HG03558 (cell line): ENCODE data around the gene DDIAS.

ENCODE experiments used
- ATAC-seq: cut with Tn5 transposase; IDR thresholded peaks from one replicate; pipeline ENCODE4 v1.9.1; 2021; ENCODE audit warnings: moderate number of reproducible peaks; ENCODE audit not compliant: unreplicated experiment; ENCODE audit errors: extremely low read depth

The DDIAS gene

DNA sequence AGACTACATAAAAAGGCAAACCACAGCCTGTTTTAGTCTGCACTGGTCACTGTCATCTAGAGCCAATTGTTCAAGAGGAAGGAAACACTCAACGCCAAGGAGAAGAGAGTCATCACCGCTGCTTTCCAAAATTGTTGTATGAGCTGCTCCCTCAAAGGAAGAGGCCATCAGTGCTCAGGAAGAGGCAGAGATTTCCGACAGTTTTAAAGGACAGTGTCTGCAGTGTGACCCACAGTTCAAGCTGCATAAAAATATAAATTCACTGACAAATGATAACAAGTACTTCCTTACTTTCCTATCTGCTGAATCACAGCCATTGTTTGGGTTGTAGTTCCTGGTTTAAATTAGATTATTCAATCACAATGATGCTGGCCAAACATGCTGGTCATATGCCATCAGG, 17.7 kb upstream of the DDIAS start:
- ATAC-seq: no peak

DNA sequence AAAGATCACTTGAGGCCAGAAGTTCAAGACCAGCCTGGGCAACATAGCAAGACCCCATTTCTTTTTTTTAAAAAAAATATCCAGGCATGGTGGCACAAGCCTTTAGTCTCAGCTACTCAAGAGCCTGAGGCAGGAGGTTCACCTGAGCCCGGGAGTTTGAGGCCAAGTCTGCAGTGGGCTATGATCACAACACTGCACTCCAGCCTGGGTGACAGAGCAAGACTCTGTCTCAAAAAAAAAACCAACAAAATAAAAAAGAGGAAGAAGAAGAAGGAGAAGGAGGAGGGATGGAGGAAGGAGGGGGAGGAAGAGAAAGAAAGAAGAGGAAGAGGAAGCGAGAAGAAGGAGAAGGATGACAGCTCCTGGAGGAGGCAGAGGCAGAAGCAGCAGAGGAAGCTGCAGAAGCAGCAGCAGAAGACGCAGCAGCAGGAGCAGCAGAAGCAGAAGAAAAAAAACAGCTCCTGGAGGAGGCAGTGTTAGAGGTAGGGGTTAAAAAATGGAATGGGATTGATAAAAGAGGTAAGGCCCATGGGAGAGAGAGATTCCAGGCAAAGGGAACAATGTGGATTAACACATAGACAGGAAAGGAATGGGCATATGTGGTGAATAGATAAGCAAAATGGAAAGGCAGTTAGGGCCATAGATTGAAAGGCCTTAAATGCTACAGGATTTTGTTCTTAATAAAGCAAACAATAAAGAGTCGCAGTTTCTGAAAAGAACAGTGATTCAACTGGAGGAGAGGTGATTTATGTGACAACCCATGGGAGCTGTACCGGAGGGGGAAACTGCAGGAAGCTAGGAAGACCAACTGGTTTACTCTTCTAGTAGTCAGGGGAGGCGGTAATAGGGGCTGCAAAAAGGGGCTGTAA, 12.2 kb upstream of the DDIAS start:
- no peak for ATAC-seq

DNA sequence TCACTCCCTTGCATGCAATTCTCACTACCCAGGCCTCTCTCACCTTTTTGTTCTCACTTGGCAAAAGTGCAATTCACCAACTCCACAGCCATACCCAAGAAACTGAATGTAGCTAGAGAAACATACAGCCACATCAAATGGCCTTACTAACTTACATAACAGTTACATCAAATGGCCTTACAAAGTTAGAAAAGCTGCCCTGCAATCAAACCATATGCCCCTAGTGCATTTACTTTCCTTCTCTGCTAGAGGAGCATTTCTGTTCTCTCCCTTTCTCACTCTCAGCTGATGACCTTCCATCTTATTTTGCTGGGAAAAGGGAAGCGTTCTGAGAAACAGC, 11.6 kb upstream of the DDIAS start:
- no peak for ATAC-seq

DNA sequence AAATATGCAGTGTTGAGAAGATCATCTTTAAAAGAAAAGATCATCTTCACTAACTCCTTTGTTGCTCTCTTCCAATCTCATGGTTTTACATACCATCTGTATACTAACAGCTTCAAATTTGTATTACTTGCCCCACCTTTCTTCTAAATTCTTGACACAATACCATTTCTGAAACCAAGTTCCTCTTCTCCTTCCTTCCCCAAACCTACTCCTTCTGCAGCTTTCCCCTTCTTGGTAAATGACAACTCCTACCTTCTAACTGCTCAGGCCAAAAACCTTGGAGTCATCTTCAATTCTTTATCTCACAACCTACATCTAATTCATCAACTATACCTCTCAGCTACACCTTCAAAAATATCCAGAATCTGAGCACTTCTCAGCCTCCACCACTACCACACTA, 10.6 kb upstream of the DDIAS start:
- no peak for ATAC-seq

DNA sequence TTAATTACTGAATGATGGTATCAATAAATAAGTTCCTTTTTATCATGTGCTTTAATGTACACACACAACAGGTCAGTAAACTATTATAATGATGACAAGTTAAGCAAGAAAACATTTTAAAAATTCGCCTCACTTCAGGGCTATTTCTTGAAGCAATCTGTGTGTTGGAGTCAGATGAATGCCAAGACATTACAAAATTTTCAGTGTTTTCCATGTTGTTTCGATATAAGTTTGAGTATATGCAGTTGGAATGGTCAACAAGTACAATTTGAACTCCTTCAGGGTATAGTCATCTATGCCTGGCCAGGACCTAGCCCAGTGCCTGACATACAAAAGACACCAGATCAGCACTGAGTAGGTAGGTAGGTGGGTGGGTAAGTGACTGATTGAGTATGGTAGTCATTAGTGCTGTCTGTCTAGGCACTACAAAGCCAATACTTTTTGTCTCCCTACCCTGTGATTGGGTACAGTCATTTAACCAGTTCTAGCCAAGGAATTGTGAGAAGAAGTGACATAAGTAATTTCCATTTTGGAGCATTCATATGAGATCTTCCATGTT, 8.8 kb upstream of the DDIAS start:
- no peak for ATAC-seq

DNA sequence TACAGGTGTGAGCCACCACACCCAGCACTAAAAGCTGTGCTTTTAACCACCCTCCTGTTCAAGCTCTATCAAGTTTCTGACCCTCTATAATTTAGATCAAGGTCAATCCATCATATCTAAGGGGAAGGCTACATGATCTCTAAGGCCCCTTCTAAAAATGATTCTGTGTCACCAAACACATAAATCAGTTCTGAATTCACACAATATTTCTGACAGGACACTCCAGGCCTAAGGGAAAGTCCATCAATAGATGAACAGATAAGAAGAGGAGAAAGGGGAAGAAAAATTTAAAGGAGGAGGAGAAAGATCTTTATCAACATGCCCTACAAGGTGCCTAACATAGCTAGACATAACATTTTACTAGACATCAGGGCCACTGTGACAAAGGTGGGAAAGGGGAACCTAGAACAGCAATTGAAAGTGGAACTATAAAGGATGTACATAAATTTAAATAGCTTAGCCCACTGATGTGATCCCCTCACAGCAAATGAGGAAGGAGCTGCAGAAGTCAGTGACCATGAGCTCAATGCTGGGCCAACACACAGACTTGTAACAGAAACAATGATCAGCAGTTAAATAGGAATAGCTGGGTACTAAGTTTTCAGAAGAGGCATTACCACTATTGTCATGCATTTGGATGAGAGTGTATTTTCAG, 6.0 kb upstream of the DDIAS start:
- no peak for ATAC-seq

DNA sequence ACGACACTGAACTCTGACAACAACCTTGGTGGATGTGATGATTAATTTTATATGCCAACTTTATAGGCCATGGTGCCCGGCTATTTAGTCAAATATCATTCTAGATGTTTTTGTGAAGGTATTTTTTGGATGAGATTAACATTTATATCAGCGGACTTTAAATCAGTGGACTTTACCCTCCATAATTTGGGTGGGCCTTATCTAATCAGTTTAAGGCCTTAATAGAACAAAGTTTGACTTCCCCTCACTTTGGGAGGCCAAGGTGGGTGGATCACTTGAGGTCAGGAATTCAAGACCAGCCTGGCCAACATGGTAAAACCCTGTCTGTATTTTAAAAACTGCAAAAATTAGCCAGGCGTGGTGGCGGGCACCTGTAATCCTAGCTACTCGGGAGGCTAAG, 5.4 kb upstream of the DDIAS start:
- ATAC-seq: no peak

DNA sequence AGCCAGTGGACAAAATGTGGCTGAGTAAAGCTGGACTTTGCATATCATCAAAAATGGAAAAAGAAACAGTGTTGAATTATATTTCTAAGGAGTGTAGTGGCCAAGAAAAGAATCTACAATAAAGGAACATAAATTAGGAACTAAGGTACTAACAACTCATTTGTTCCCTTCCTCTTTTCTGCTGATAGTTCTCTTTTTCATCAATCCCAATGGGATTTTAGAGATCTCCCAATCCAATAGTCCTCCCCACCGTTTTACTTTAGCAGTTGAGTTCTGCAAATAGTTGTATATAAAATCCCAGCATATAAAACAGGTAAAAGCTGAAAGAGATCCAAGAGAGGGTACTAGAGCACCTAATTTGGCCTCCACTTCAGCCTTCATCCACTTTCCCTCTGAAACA, 3.3 kb upstream of the DDIAS start:
- ATAC-seq: no peak

DNA sequence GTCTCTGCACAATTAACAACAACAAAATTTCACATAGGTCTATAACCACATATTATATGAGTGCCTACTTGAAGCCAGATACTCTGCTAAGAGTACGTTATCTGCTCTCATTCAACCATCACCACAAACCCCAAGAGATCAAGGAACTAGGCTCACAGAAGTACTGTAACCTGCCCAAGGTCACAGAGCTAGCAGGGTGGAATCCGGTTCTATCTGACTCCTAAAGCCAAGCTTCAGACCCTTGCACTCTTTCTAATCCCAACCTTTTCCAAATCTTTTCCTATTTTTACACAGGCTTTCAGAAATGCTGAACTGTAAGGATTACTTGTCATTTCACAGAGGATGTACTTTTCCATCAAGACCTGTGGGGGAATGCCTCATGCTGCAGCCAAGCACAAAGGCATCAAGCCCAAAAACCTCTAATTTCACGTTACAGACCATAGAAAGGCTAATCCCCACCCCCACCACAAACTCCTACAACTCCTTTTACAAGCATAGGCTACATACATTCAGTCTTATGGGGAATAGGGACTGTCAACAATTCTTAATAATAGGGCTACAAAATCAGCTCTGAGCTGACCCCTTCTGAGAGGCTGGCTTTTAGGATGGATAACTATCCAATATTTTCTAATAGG, 2.2 kb upstream of the DDIAS start:
- no peak for ATAC-seq

DNA sequence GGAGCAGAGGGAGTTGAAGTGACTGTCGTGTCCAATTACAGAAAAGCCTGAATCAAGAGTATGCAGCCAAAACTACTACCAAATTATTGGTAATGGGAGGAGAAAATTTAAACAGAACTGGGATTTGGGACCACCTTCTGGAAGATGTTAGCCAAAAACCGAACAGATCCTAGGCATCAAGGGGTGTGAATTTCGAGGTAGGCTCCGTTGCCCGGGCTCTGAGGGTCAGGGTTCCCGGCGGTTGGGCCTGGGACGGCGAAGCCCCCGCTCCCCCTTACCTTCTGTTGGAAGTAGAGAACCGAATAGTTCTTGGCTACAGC, 1.6 kb upstream of the DDIAS start:
- ATAC-seq: no peak

DNA sequence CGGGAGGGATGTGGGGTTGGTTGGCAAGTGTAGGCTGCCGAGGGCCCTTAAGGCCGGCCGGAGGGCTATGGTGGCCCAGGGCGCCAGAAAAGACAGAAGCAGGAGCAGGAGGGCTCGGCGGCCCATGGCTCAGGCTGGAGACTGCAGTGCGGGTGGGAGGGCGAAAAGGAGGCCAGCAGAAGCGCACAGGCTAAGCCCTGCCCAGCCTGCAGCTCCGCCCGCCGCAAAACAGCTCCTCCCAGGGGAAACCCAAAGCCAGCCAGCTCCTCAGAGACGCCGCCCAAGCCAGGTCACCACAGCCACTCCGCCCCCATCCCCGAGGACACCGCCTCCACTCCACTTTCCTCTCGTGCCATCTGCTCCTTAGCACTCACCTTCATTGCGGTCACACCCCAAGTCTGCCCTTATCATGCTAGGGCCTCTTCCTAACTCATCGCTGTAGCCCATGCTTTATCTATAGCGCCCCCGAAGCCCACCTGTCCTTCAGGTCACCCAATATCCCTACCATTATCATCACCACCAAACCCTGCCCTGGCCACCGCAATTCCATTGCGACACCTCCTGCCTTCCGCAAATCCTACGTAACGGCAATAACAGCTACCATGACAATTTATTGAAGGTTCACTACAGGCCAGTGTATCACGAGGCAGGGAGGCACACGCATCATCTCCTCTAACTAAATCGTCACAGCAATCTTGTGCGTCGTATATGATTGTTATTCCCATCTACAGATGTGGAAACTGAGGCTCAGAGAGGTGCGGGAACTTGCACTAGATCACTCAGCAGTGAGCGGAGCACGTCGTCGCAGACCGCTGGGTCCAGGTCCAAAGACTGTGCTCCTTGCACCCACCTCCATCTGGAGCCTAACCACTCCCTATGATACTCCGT, 1.0 kb upstream of the DDIAS start, which contains the start of gene PRCP:
Gene PRCP, minus strand, starts transcription at position 154 of the 888 bp plus-strand sequence. Its CDS starts 28 bp downstream, at position 126.
- peak; percentile 72 for ATAC-seq

DNA sequence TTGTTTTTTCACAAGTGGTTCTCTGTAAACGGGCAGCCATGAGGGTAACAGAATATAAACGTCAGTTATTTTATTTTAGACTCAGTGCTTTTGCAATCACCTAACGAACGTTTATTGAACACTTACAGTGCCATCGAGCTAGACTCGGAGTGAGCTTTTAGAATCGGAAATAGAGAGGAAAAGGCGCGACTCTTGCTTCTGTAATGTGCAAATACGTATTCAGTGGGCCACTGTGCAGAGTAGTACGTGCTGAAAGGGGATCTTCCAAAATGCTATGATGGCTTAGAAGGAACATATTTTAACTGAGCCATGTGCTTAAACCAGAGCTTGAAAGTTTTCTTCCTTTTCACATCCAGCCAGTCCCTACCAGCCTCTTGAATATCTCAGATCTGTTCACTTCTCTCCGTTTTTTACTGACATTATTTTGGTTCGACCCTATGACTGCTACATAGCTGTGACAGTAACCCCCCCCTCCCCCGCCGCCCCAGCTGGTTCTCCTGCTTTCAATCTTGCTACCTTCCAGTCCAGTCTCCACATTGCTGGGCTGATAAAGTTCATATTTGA, 468 bp downstream of the DDIAS start:
- no peak for ATAC-seq

DNA sequence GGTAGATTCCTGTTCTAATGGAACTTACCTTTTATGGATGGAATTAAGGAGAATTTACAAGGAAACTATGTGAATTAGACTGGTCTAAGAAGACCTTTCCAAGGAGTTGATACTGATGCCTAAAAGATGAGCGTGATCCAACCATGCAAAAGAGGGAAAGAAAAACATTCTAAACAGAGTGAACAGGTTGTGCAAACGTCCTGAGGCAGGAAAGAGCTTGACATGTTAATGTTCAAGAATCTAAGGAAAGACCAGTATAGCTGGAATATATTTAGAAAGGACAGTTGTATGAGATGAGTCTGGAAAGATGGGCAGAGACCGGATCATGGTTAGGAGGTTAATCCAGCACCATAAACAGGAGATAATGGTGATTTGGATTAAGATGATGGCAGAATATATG, 1.3 kb downstream of the DDIAS start:
- no peak for ATAC-seq

DNA sequence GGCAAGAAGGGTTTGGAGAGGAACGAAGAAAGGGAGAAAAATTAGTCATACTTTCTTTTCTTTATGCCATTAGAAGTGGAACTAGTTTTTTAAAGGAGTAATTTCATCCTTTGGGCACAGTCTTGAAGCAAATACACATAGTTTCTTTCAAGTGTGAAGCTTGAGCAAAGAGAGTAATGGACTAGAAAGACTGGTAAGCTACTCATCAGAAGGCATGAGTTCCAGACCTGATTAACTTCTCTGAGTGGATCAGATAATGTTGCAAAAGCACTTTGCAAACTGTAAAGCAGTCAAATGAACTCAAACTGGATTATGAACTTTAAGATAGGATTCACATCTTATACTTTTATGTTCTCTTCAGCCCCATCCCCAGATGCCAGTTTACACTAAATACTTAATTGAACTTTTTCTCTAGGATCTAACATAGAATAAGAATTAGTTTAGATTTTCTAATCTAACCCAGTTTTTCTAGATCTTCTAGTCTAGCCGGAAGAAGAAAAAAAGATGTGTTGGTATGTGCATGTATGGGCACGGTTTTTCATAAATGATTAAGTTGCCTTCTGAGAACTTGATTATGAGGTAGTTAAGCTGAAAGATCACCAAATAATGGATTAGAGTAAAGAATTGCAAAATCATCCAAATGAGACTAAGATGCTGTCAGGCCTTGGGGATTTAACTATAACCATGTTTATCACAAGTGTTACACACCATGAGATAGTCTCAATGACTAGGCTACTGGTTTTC, 2.5 kb downstream of the DDIAS start:
- no peak for ATAC-seq

DNA sequence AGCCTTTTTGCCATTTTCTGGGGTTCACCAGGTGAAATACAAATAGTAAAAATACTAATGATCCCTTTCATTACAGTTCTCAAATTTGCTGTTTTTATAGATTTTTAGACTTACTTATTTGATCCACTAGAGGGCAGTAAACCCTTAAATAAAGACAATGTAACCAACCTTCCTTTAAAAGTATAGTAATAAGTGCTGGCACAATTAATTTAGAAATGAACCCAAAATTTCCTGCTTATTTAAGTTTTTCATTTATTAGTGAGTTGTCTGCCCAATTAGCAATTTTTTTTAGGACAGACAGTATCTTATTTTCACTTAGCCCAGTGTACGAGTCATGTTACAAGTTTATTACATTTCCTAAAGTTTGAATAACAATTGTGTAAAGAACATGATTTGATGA, 4.7 kb downstream of the DDIAS start:
- no peak for ATAC-seq

DNA sequence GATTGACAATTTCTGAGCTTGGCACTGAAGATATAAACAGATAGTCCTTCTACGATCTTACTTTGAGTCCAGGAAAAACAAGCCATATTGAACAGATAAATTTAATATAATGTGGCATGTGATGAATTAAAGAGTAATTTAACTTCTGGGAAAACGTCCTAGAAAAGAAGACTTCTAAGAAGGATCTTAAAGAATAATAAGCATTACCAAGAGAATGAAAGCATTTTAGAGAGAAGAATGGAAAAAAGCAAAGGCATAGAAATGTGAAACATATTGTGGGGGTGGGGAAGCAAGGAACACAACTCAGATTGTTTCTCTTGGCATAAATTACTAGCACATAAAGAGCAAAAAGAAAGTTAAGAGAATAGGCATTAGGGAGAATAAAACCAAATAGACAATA, 5.4 kb downstream of the DDIAS start:
- no peak for ATAC-seq

DNA sequence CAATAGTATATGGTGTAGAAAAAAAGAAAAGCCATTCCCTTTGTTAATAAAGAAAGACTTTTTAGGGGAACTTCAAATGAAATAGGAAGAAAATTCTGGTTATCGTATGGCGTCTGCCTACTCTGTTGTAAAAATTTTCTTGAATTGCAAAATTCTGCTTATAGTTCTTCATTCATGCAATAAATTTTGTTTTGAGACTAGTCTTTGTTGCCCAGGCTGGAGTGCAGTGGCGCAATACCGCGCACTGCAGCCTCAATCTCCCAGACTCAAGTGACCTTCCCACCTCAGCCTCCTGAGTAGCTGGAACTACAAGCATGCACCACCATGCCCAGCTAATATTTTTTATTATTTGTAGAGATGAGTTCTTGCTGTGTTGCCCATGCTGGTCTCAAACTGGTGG, 5.8 kb downstream of the DDIAS start:
- ATAC-seq: no peak

DNA sequence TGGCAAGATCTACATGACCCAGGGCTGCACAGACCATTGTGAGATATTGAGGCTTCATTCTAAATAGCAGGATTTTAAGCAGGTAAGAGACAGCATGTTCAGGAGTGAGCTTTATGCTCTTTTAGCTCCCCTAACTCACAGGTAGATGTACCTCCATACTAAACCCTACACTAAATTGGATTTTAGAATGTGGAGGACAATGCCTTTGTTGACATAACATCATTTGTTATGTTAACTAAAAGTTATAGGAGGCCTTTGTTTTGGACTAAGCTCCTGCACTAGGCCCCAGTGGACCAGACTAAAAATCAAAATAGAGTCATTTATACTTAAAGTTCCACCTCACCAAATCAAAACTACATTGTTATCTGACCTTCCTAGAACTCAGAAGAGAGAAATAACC, 6.8 kb downstream of the DDIAS start:
- no peak for ATAC-seq

DNA sequence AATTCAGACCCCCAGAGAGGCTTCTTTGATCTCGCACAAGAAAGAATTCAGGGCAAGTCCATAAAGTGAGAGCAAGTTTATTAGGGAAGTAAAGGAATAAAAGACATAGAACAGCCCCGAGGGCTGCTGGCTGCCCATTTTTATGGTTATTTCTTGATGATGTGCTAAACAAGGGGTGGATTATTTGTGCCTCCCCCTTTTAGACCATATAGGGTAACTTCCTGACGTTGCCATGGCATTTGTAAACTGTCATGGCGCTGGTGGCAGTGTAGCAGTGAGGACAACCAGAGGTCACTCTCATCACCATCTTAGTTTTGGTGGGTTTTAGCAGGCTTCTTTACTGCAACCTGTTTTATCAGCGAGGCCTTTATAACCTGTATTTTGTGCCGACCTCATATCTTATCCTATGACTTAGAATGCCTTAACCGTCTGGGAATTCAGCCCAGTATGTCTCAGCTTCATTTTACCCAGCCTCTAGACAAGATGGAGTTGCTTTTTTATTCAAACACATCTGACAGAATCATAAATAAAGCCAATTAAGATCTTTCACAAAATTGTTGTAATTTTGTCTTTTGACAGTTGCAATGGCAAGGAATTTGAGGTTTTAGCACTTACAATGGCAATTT, 7.6 kb downstream of the DDIAS start:
- ATAC-seq: no peak
